Lower leg skin (tissue), 4 donors: Measurements from ENCODE around the gene ABLIM1. TPM values are rescaled to one million over a fixed set of nuclear protein-coding genes. Genes with fewer than 3 reads are reported as not detected.

Experiments used
- DNase-seq, 2 donors: peaks; one replicate each; pipeline ENCODE4 v3.0.0-alpha.2; 2019; ENCODE audit warnings: low spot score in 2 of 2
- H3K4me3 ChIP-seq: fragments of 200-600 bp; sonication (generic); 2 replicates; pipeline ENCODE4 v1.5.1; 2017; ENCODE audit warnings: mild to moderate bottlenecking, low read depth; ENCODE audit not compliant: poor library complexity, severe bottlenecking
- POLR2A ChIP-seq, 2 donors: fragments of 450-650 bp; IDR thresholded peaks; one replicate each; pipeline ENCODE4 v1.6.1; 2016 to 2017; ENCODE audit warnings: antibody characterized with exemption in 2 of 2, mild to moderate bottlenecking in 1 of 2, moderate library complexity in 1 of 2
- WGBS, 2 donors: methylation state at CpG; one replicate each; pipeline ENCODE4 v1.1.5; 2018; 5-methylcytosine and 5-hydroxymethylcytosine counted together
- intact Hi-C: fragments of 100-400 bp; cut with DNase I; formaldehyde crosslinking; loops from one replicate; pipeline ENCODE4 v1.15.0; 2023; ENCODE audit warnings: low total_unique reads
- total RNA-seq, 4 donors: library from RNA; depleted of rRNA; stranded (reverse); fragments of >200 nt; gene quantifications; one replicate each; pipeline ENCODE4 v1.1.0, GENCODE V29; 2016
- TF ChIP-seq, protein P1 (sequence below), 3 donors: fragments of 450-650 bp; IDR thresholded peaks; one replicate each; pipeline ENCODE4 v1.5.1; 2016; ENCODE audit warnings: antibody characterized with exemption in 3 of 3, mild to moderate bottlenecking in 3 of 3, moderate library complexity in 2 of 3

Gene ABLIM1
- total RNA-seq, 4 donors from 2014 or later: 171 to 258 (median 209) TPM

DNA sequence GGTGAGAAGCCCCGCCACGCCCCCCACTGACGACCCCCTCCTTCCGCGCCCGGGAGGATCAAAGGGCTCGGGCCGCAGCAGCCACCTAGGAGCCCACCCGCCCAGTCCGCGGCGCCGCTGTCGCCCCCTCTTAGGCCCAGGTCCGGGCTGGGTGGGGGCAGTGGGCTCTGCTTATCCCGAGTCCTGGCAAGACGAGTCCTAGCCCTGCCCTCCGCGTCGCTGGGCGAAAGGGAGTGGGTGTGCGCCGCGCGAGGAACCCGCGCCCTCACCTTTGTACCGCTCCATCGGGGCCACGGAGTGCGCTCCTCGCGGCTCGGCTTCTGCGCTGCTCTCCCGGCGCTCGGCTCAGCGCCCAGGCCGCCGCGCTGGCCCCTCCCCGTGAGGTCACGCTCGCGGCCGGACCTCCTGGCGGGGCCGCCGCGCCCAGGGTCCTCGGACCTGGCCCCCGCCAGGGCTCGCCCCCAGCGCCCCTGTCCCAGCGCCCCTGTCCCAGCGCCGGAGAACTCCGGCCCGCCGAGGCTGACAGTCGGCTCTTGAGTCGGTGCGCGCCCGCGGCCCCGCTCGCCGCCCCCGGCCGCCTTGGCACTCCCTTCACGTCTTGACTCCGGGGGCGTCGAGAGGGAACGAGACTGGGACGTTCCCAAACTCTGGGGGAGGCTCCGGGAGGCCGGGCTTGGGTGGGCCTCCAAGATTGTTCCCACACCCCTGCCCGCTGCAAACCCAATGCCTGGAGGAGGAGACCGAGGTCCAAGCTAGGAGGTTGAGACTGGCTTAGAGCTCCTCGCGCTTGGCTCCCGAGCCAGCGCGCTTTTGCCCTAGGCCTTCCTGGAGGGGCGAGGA is 253.7 kb downstream of the ABLIM1 start, which contains the start of gene AFAP1L2:
AFAP1L2 (minus strand) TSS at position 332 of the 840 bp plus-strand sequence; CDS start at position 285, 47 bp downstream.
- peak in 1 of 2 donors; percentile 87 for DNase-seq
- peak within 1 kb of the TSS; percentile 52 for H3K4me3 ChIP-seq
- 1 to 2% methylated on average over 45 to 56 of the region's 88 CpGs for WGBS, 2 donors
- TF ChIP-seq, protein P1, sequence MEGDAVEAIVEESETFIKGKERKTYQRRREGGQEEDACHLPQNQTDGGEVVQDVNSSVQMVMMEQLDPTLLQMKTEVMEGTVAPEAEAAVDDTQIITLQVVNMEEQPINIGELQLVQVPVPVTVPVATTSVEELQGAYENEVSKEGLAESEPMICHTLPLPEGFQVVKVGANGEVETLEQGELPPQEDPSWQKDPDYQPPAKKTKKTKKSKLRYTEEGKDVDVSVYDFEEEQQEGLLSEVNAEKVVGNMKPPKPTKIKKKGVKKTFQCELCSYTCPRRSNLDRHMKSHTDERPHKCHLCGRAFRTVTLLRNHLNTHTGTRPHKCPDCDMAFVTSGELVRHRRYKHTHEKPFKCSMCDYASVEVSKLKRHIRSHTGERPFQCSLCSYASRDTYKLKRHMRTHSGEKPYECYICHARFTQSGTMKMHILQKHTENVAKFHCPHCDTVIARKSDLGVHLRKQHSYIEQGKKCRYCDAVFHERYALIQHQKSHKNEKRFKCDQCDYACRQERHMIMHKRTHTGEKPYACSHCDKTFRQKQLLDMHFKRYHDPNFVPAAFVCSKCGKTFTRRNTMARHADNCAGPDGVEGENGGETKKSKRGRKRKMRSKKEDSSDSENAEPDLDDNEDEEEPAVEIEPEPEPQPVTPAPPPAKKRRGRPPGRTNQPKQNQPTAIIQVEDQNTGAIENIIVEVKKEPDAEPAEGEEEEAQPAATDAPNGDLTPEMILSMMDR (IDR thresholded peaks at IDR 0.05): no peak
- TF ChIP-seq POLR2A (IDR thresholded peaks at IDR 0.05): no peak
- intact Hi-C loops: no loop called here

DNA sequence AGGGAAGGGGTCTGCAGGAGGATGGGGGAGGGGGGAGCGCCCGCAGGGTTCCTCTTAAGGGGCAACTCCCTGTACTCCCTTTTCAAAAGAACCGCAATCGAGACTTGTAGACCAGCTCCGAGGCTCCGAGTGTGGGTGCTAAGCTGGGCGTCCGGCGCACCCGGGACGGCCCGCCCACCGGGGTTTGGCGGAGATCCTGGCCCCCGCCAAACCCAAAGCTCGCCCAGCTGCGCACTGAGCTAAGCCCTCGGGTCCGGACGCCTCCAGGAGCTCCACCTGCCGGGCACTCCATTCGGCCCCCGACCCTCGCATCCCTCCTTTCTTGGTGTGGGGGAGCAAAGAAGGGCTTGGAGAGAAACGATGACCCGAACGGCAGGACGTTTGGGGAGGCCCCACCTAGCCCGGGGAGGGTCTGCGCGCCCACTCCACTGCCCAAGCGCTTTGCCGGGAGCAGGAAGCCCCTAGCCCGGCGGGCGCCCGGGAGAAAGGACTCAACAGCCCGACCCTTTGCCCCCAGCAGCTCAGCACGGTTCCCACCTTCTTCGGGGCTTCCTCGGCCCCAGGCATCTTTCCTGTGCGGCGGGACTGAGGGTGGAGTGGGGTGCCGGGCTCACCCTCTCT is 254.4 kb downstream of the ABLIM1 start:
- intact Hi-C loops: no loop called here
- no peak for TF ChIP-seq POLR2A (IDR thresholded peaks at IDR 0.05)
- TF ChIP-seq, protein P1 (IDR thresholded peaks at IDR 0.05): no peak
- DNase-seq: peak in 1 of 2 donors; percentile 87
- peak overlapping the region; percentile 52 for H3K4me3 ChIP-seq
- WGBS, 2 donors: 0 to 1% methylated on average over 32 to 39 of the region's 44 CpGs

- TF ChIP-seq, protein P1 (IDR thresholded peaks at IDR 0.05): no peak
- no peak for TF ChIP-seq POLR2A (IDR thresholded peaks at IDR 0.05)
- peak in 1 of 2 donors; percentile 68 for DNase-seq
- intact Hi-C loops: no loop called here
- H3K4me3 ChIP-seq: peak overlapping the region; percentile 52
- WGBS, 2 donors: 14 to 21% methylated on average over 17 of the region's 17 CpGs
Observed at GRCh38 chr10:114402871-114403540, 255.1 kb downstream of the ABLIM1 start.

DNA sequence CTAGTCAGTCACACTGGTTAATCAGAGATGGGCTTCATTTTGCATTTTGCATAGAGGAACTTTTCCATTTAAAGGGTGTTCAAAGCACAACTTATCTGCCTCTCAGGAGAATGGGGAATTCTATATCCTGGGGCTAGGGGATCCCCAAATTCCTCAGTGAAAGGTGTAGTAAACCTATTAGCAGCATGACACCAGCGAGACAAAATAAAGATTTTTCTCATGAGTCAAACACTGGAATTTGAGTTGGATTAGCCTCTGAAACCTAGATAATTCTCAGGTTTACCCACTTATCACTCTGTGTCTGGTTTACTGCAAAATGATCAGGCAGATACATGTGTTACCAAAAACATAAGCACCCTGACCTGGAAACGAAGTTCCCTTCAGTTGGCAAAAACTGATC is 255.8 kb downstream of the ABLIM1 start:
- intact Hi-C loops: no loop called here
- no peak for DNase-seq
- WGBS, 2 donors: 56 to 60% methylated on average over 2 of the region's 2 CpGs
- no peak for TF ChIP-seq POLR2A (IDR thresholded peaks at IDR 0.05)
- TF ChIP-seq, protein P1 (IDR thresholded peaks at IDR 0.05): no peak
- no peak overlapping the region for H3K4me3 ChIP-seq

- DNase-seq: peak; percentile 69 to 90
- WGBS, 2 donors: 46 to 58% methylated on average over 7 of the region's 7 CpGs
- H3K4me3 ChIP-seq: no peak overlapping the region
- intact Hi-C loops: no loop called here
- TF ChIP-seq, protein P1 (IDR thresholded peaks at IDR 0.05): no peak
- no peak for TF ChIP-seq POLR2A (IDR thresholded peaks at IDR 0.05)
Observed at GRCh38 chr10:114401195-114401791, 256.8 kb downstream of the ABLIM1 start.
